HS-5 (cell line): ENCODE data around the gene CCDC57.

ENCODE experiments used
- DNase-seq: peaks from one replicate; pipeline ENCODE4 v3.0.0-alpha.2; 2012; ENCODE audit warnings: low read depth

Gene CCDC57

DNA sequence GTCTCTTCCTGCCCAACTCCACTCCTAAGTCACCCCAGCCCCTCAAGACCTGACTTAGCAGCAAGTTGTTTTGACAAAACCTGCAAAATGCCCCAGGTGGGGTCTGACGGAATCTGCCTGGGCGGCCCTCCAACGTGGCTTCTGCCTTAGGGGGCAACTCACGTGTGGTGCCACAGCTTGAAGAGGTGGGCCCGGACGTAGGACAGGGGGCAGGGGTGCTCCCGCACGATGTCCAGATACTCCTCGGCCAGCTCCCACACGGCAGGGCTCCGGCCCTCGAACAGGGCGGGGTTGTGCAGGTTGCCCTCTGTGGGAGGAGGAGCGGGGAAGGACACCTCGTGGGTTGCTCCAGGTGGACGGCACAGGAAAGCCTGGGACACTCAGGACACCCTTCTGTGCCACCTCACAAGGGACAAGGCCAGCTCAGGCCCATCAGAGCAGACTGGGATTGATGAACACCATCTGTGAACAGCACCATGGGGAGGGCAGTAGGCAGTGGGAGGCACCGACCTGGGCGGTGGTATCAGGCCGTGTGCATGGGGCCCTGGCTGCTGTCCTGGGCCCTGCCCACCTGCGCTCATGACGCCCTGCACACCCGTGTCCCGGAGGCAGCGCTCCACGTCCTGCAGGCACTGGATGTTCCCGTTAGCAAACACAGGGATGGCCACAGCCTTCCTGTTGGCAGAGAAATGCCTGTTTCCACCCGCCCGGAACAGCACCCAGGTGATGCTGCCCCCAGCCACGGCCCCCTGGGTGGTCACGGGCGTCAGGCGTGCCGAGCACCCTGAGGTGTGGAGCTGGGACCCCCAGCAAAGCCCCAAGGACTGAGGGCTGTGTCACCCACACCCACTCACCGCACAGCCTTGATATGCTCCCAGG lies 151.4 kb downstream of the CCDC57 start:
- no peak for DNase-seq

- no peak for DNase-seq
These were observed 152.0 kb downstream of the CCDC57 start for GRCh38 chr17:82060614-82061013.

DNA sequence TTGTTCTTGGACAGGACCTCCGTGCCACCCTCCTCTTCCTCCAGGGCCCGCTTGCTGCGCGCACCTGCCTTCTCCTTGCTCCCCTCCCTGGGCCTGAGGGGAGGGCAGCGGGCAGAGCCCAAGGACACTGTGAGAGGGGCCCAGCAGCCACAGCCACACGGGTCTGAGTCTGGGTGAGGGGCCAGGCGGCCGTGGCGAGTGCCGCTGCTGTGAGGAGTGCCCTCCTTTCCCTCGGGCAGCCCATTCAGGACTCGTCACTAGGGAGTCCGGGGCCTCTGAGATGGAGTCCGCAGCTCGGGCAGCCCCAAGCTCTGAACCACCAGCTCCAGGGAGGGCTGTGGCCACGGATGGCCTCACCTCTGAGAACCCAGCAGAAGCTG lies 152.7 kb downstream of the CCDC57 start:
- DNase-seq = no peak

DNA sequence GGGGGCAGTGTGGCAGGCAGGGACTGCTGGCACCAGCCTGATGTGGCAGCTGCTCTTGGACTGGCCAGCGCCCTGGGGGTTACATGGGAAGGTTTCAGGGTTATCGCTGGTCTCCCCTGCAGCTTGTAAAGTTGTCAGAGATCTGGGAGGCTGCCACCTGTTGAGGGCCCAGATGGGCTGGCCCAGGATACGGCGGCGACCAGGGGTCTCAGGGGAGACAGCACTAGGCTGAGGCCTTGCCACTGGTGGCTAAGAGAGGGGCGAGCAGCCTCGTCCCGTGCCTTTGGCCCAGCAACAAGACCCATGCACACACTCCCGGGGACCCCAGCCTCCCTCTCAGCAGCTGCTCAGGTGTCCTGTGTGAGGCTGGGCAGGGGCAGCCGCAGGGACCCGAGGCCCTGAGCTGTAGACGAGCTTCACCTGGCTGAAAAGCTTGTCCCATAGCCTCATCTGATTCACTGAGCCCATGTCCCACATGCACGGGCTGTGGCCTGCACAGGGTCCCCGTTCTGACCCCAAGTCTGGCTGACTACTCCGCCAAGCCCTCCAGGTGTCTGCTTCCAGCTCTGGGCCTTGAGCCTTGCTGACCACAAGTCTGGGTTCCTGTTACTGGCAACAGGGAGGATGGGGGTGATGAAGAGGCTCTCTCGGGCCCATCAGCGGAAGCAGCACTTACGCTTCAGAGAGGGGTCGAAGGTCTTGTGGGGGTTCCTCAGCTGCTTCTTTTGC lies 153.2 kb downstream of the CCDC57 start:
- DNase-seq = no peak

DNA sequence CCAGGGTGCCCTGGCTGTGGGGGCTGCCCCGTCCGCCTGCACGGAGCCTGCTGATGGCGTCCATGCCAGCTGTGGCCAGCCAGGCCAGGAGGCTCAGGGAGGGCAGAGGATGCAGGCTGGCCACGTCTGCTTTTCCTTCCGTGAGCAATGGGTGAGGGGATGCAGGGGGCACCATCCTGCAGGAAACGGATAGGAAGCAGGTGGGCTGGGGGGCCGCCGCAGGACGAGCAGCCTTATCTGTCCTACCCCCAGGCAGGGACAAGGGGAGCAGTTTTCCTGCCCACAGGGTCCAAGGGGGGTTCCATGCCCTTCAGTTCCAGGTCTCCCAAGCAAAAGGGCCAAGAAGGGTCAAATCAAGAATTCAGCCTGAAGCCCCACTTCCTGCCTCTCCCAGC lies 153.8 kb downstream of the CCDC57 start:
- no peak for DNase-seq

- DNase-seq = no peak
These were observed 154.3 kb downstream of the CCDC57 start for GRCh38 chr17:82058230-82058854.

- DNase-seq = no peak
These were observed 155.7 kb downstream of the CCDC57 start for GRCh38 chr17:82056729-82057621.

DNA sequence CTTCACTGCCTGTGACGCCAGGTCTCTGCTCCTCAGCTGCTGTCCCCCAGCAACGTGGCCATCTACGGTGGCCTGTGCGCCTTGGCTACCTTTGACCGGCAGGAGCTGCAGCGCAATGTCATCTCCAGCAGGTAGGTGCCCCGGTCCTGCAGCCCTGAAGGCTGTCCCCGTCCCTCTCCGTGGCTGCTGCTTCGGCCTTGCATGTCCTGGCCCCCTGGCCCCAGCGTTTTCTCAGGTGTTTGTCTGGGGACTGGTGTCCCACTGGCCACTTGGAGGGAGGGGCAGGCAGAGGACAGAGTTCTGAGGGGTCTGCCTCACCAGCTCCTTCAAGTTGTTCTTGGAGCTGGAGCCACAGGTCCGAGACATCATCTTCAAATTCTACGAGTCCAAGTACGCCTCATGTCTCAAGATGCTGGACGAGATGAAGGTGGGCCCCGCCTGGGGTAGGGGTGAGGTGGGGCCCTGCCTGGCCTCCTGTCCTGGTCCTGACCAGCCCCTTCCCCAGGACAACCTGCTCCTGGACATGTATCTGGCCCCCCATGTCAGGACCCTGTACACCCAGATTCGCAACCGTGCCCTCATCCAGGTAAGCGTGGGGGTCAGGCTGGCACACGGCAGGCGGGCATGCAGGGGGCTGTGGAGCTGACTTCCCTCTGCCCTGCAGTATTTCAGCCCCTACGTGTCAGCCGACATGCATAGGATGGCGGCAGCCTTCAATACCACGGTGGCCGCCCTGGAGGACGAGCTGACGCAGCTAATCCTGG lies 156.5 kb downstream of the CCDC57 start:
- no peak for DNase-seq

- DNase-seq = no peak
These were observed 157.3 kb downstream of the CCDC57 start for GRCh38 chr17:82055023-82055964.

GRCh38 chr17:82054351-82055022 lies 158.2 kb downstream of the CCDC57 start:
- no peak for DNase-seq

GRCh38 chr17:82053556-82054263 lies 158.9 kb downstream of the CCDC57 start:
- no peak for DNase-seq

DNA sequence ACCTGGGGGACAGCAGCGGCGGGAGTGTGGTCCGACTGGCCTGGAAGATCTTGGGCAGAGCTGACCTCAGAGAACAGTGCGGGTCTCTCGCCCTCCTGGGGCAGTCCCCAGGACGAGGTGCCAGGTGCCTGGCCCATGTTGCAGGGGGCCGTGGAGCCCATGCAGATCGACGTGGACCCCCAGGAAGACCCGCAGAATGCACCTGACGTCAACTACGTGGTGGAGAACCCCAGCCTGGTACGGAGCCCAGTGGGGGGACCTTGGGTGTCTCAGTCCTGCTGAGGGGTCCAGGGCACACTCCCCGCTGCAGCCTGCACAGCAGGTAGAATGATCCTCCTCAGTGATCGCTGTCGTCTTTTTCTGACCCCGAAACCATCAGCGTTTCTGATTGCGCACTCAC lies 159.5 kb downstream of the CCDC57 start:
- no peak for DNase-seq

- no peak for DNase-seq
These were observed 160.0 kb downstream of the CCDC57 start for GRCh38 chr17:82052638-82053059.

GRCh38 chr17:82051776-82052637 lies 160.6 kb downstream of the CCDC57 start, which contains the start of the genes GPS1 and RFNG:
GPS1 (plus strand) TSS chr17:82051898; CDS start chr17:82051932, 34 bp downstream.
RFNG (minus strand) TSS chr17:82051811; CDS start chr17:82051766, 45 bp downstream.
- DNase-seq = no peak
